CD4-positive, alpha-beta T cell treated with Interleukin-10 for 1 hour (primary cell): ENCODE data around the gene REC114.

ENCODE experiments used
- DNase-seq: peaks from one replicate; pipeline ENCODE4 v3.0.0-alpha.2; 2020

The REC114 gene

GRCh38 chr15:73607843-73608242, 164.9 kb downstream of the REC114 start:
- DNase-seq = no peak

GRCh38 chr15:73608475-73608874, 165.5 kb downstream of the REC114 start:
- no peak for DNase-seq

- DNase-seq = no peak
Observed at GRCh38 chr15:73608941-73609340, 166.0 kb downstream of the REC114 start.
